Activated gamma-delta T cell treated with anti-CD3 and anti-CD28 coated beads, Interleukin-2, amount 50 U/mL, for 16 hours (primary cell): Measurements from ENCODE around the gene TRIM21.
"Not testable (repeated sequence)": the region's sequence is repeated elsewhere in the genome, so short reads cannot be mapped to it uniquely, and the experiment has no call there.

Experiments used
- DNase-seq: peaks from one replicate; pipeline ENCODE4 v3.0.0-alpha.2; 2020; ENCODE audit warnings: low read depth

TRIM21 gene

GRCh38 chr11:4393209-4393857, at the start of gene TRIM21:
Gene TRIM21, minus strand, starts transcription at chr11:4393702. Its CDS starts 3,293 bp downstream, at chr11:4390409.
- peak; percentile 83 for DNase-seq

- no peak for DNase-seq
Measured at GRCh38 chr11:4441515-4441914, 48.0 kb upstream of the TRIM21 start.

GRCh38 chr11:4436411-4436810, 42.9 kb upstream of the TRIM21 start:
- no peak for DNase-seq

- no peak for DNase-seq
Measured at GRCh38 chr11:4433856-4434255, 40.4 kb upstream of the TRIM21 start.

- DNase-seq, result no peak
Measured at GRCh38 chr11:4430051-4430450, 36.5 kb upstream of the TRIM21 start.

- DNase-seq, result no peak
Measured at GRCh38 chr11:4418403-4418802, 24.9 kb upstream of the TRIM21 start.

GRCh38 chr11:4416816-4417215, 23.3 kb upstream of the TRIM21 start:
- no peak for DNase-seq

GRCh38 chr11:4416306-4416705, 22.8 kb upstream of the TRIM21 start:
- DNase-seq, result no peak

- not testable (repeated sequence) for DNase-seq
Measured at GRCh38 chr11:4406206-4406605, 12.7 kb upstream of the TRIM21 start.

GRCh38 chr11:4393858-4394223, 339 bp upstream of the TRIM21 start:
- no peak for DNase-seq

- DNase-seq, result no peak
Measured at GRCh38 chr11:4388221-4388620, 5.3 kb downstream of the TRIM21 start.

- DNase-seq, result no peak
Measured at GRCh38 chr11:4385978-4386740, 7.3 kb downstream of the TRIM21 start.

GRCh38 chr11:4381901-4382300, 11.6 kb downstream of the TRIM21 start:
- no peak for DNase-seq

- no peak for DNase-seq
Measured at GRCh38 chr11:4375431-4376140, 17.9 kb downstream of the TRIM21 start.

GRCh38 chr11:4370166-4370565, 23.3 kb downstream of the TRIM21 start:
- no peak for DNase-seq

- no peak for DNase-seq
Measured at GRCh38 chr11:4368286-4368685, 25.2 kb downstream of the TRIM21 start, which contains the start of gene OR52B4. Gene OR52B4, minus strand, starts transcription at chr11:4368386. Its CDS starts 91 bp downstream, at chr11:4368295.

GRCh38 chr11:4348142-4348541, 45.4 kb downstream of the TRIM21 start:
- DNase-seq, result not testable (repeated sequence)

- not testable (repeated sequence) for DNase-seq
Measured at GRCh38 chr11:4345366-4345765, 48.1 kb downstream of the TRIM21 start.
